Posterior cingulate gyrus (tissue), 11 donors: ENCODE results near the gene GNRH2.
A peak's percentile ranks its signal among the peaks of the same experiment; 100 is the strongest.

Experiments
- DNase-seq, 10 donors: peaks; one replicate each; pipeline versions ENCODE4 v3.0.0 to v3.0.0-alpha.2; 2020 to 2021; ENCODE audit warnings: mixed read lengths in 3 of 10
- intact Hi-C: fragments of 100-400 bp; cut with DNase I; formaldehyde crosslinking; loops from one replicate; pipeline ENCODE4 v1.15.1; 2023

Gene GNRH2

GRCh38 chr20:3094848-3095629 lies 51.6 kb downstream of the GNRH2 start:
- peak in 1 of 10 donors; percentile 70 for DNase-seq
- intact Hi-C loops = no loop called here
